SK-N-MC (cell line): Measurements from ENCODE around the gene TRAPPC6A.

Experiments
- EZH2 ChIP-seq: fragments of 200-600 bp; sonication (generic); IDR thresholded peaks from one replicate; pipeline ENCODE4 v1.6.1; 2017; ENCODE audit warnings: antibody characterized with exemption
- FOXP2 ChIP-seq: optimal IDR thresholded peaks from 2 replicates; pipeline ENCODE3; 2011; ENCODE audit warnings: mild to moderate bottlenecking, moderate library complexity; ENCODE audit not compliant: insufficient read depth; ENCODE audit errors: extremely low read length, control extremely low read depth
- POLR2AphosphoS5 ChIP-seq: IDR thresholded peaks from 2 replicates; pipeline ENCODE4 v1.6.1; 2012; ENCODE audit warnings: mild to moderate bottlenecking, low read depth, low read length, borderline replicate concordance

- TF ChIP-seq EZH2 (no peak), POLR2AphosphoS5 (no peak), FOXP2 (no peak)
Measured at GRCh38 chr19:45160870-45161737, 16.9 kb downstream of the TRAPPC6A start, which contains the start of gene NKPD1.
